Keratinocyte (primary cell): ENCODE data around the gene SLCO3A1. TPM values are rescaled to one million over a fixed set of nuclear protein-coding genes. Genes with fewer than 3 reads are reported as not detected.

Experiments used
- DNase-seq: peaks from one replicate; pipeline ENCODE4 v3.0.0-alpha.2; 2011; ENCODE audit warnings: low read depth, missing footprints, low spot score
- FAIRE-seq: peaks from 2 replicates; lab custom pipeline; 2011; peaks lifted over from hg19 to GRCh38; lab: Jason Lieb, UNC
- H2AFZ ChIP-seq: 2 replicates; pipeline ENCODE4 v1.6.0; 2012; ENCODE audit warnings: low read length, control low read depth, inconsistent platforms; ENCODE audit not compliant: control insufficient read depth
- H3K27ac ChIP-seq: 2 replicates; pipeline ENCODE4 v1.5.1; 2011; ENCODE audit warnings: low read length; ENCODE audit not compliant: control insufficient read depth, insufficient read depth
- H3K27me3 ChIP-seq: 3 replicates; pipeline ENCODE4 v1.6.0; 2011; ENCODE audit warnings: low read length; ENCODE audit not compliant: control insufficient read depth, insufficient read depth; ENCODE audit errors: extremely low read depth
- H3K36me3 ChIP-seq, 2 experiments: 2 replicates in 1 of 2; 3 replicates in 1 of 2; pipeline ENCODE4 v1.5.1; 2011; ENCODE audit warnings: low read length in 2 of 2, mild to moderate bottlenecking in 1 of 2; ENCODE audit not compliant: control insufficient read depth in 2 of 2, insufficient read depth in 2 of 2; ENCODE audit errors: extremely low read depth in 1 of 2
- H3K4me1 ChIP-seq: 3 replicates; pipeline ENCODE4 v1.5.1; 2011; ENCODE audit warnings: low read length; ENCODE audit not compliant: control insufficient read depth, insufficient read depth; ENCODE audit errors: extremely low read depth
- H3K4me2 ChIP-seq: 3 replicates; pipeline ENCODE4 v1.6.0; 2011; ENCODE audit warnings: low read depth, low read length; ENCODE audit not compliant: control insufficient read depth, insufficient read depth; ENCODE audit errors: extremely low read depth
- H3K4me3 ChIP-seq, 3 experiments: fragments of 200-600 bp in 1 of 3; sonication (generic) in 1 of 3; 2 replicates in 2 of 3; 3 replicates in 1 of 3; pipeline ENCODE4 v1.5.1; 2011 to 2016; ENCODE audit warnings: low read length in 3 of 3, mild to moderate bottlenecking in 3 of 3, control low read depth in 2 of 3, inconsistent platforms in 1 of 3, low read depth in 1 of 3, mixed read lengths in 1 of 3, mixed run types in 1 of 3, moderate library complexity in 1 of 3; ENCODE audit not compliant: control insufficient read depth in 2 of 3, insufficient read depth in 2 of 3; ENCODE audit errors: extremely low read depth in 1 of 3
- H3K79me2 ChIP-seq: 2 replicates; pipeline ENCODE4 v1.6.0; 2012; ENCODE audit warnings: low read length; ENCODE audit not compliant: control insufficient read depth, insufficient read depth
- H3K9ac ChIP-seq: 3 replicates; pipeline ENCODE4 v1.6.0; 2011; ENCODE audit warnings: low read length; ENCODE audit not compliant: control insufficient read depth, insufficient read depth; ENCODE audit errors: extremely low read depth
- H3K9me1 ChIP-seq: 3 replicates; pipeline ENCODE4 v1.6.0; 2011; ENCODE audit warnings: low read length; ENCODE audit not compliant: control insufficient read depth, insufficient read depth; ENCODE audit errors: extremely low read depth
- H3K9me3 ChIP-seq: 2 replicates; pipeline ENCODE4 v1.5.1; 2012; ENCODE audit warnings: low read depth, low read length; ENCODE audit not compliant: control insufficient read depth
- H4K20me1 ChIP-seq: 3 replicates; pipeline ENCODE4 v1.6.0; 2011; ENCODE audit warnings: low read length; ENCODE audit not compliant: control insufficient read depth, insufficient read depth; ENCODE audit errors: extremely low read depth
- EZH2 ChIP-seq: IDR thresholded peaks from one replicate; pipeline ENCODE4 v1.6.1; 2012; ENCODE audit warnings: inconsistent platforms, mild to moderate bottlenecking, low read length, moderate library complexity
- dilution Hi-C: fragments of 300-500 bp; cut with MboI; formaldehyde crosslinking; loops from one replicate; pipeline ENCODE4 v1.7.0; 2020; ENCODE audit warnings: low sequenced_read_pairs; ENCODE audit not compliant: extremely low pct_ligation_motif_present
- polyA plus RNA-seq, 5 experiments: library from polyadenylated mRNA; depleted of rRNA in 3 of 5; stranded (reverse) in 3 of 5; stranded (forward) in 1 of 5; unstranded in 1 of 5; fragments of >200 nt; gene quantifications; 1 replicate in 1 of 5; 2 replicates in 3 of 5; 3 replicates in 1 of 5; pipeline versions ENCODE4 v1.2.1 to v1.2.3, GENCODE V29; 2011 to 2012; ENCODE audit warnings: missing spikeins in 2 of 5, low read depth in 1 of 5, low replicate concordance in 1 of 5
- TF ChIP-seq, protein P1 (sequence below), 3 experiments: IDR thresholded peaks in 1 of 3; conservative IDR thresholded peaks in 1 of 3; optimal IDR thresholded peaks in 1 of 3; 2 replicates in 2 of 3; 3 replicates in 1 of 3; pipeline versions ENCODE3 to v1.5.1; 2011; ENCODE audit warnings: low read length in 3 of 3, mild to moderate bottlenecking in 3 of 3, moderate library complexity in 2 of 3, control low read depth in 1 of 3, inconsistent platforms in 1 of 3; ENCODE audit not compliant: insufficient read depth in 2 of 3; ENCODE audit errors: extremely low read depth in 1 of 3

Gene SLCO3A1
- polyA plus RNA-seq, 1 donor (not counting 4 experiments of a cell fraction or from before 2014, with no cell fraction given) = 21.3 TPM

DNA sequence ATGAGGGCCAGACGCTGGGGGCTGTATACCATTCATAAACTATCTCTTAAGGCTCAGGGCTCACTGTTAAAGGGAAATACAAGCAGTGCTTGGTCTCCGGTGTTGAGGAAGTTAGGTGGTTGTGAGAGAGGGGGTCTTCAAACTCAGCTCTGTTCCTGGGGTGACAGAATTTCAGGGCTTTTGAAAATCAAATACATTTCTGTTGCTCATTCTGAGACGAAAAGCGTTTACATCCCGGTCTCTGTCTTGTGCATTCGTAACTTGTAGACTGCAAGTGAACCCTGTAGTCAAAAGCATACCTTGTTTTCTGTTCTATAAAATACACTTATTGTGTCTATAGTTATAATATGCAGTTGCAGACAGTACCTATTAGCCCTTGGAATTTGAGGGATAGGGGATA is 1.7 kb downstream of the SLCO3A1 start:
- peaks cover 34% of the 10 kb centered on the region for H3K4me1 ChIP-seq
- FAIRE-seq (no peak), DNase-seq (no peak)
- peak overlapping the region; percentile 79 for H3K4me2 ChIP-seq
- H3K4me3 ChIP-seq = peak overlapping the region; percentile 64 to 88 (median 66)
- no peak overlapping the region for H2AFZ ChIP-seq
- peak overlapping the region; percentile 82 for H3K9ac ChIP-seq
- H3K27me3 ChIP-seq = no peaks in the 10 kb centered on the region
- no peaks in the 10 kb centered on the region for H3K9me1 ChIP-seq
- no peaks in the 10 kb centered on the region for H3K9me3 ChIP-seq
- no peaks in the 10 kb centered on the region for H3K36me3 ChIP-seq
- dilution Hi-C loops = no loop called here
- H4K20me1 ChIP-seq = no peaks in the 10 kb centered on the region
- peaks cover 40% of the 10 kb centered on the region for H3K79me2 ChIP-seq
- TF ChIP-seq, protein P1, sequence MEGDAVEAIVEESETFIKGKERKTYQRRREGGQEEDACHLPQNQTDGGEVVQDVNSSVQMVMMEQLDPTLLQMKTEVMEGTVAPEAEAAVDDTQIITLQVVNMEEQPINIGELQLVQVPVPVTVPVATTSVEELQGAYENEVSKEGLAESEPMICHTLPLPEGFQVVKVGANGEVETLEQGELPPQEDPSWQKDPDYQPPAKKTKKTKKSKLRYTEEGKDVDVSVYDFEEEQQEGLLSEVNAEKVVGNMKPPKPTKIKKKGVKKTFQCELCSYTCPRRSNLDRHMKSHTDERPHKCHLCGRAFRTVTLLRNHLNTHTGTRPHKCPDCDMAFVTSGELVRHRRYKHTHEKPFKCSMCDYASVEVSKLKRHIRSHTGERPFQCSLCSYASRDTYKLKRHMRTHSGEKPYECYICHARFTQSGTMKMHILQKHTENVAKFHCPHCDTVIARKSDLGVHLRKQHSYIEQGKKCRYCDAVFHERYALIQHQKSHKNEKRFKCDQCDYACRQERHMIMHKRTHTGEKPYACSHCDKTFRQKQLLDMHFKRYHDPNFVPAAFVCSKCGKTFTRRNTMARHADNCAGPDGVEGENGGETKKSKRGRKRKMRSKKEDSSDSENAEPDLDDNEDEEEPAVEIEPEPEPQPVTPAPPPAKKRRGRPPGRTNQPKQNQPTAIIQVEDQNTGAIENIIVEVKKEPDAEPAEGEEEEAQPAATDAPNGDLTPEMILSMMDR (optimal IDR thresholded peaks at IDR 0.05 in 1 of 3, IDR thresholded peaks at IDR 0.05 in 1 of 3, conservative IDR thresholded peaks at IDR 0.05 in 1 of 3; ENCODE audit: extremely low read depth in 1 of 3, insufficient read depth in 2 of 3, low read length in 3 of 3) = no peak
- no peak for TF ChIP-seq EZH2
- peak overlapping the region; percentile 80 for H3K27ac ChIP-seq

DNA sequence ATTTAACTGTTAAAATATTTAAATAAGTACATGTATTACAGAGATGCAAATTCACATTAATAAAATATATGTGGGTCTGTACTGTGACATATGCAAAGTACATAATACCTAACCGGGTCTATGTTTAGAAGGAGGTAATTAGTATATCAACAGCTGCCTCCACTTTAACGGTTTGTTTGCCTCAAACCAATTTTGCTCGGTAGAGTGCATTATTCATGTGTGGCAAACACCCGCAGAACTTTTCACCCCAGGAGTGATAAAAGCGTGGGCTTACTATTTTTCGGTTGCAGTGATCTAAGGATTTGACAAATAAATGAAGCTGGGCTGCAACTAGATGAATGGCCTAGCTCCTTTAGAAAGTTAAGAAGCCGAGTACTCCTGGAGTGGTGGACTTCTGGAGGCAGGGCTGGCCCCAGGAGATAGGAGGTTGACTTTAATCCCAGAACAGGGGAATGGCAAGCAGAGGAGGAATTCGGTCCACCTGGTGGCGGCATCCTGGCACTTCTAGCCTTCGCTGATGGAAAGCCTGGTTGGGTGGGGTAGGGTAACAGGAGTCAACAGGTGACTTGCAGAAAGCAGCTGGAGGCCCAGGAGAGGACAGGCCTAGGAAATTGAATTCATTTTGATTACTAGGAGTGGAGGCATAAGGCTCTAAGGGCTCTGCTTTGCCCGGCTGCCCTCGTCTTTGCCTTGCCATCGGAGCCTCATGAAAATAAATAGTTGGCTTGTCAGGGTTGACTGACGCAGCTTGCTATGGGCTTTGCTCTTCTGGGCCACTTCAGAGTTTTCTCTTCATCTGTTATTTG is 2.4 kb downstream of the SLCO3A1 start:
- H3K9ac ChIP-seq = peak overlapping the region; percentile 29
- peak overlapping the region; percentile 80 for H3K27ac ChIP-seq
- H3K4me3 ChIP-seq = peak overlapping the region in 2 of 3 experiments; percentile 21 to 88

More for the DNA sequence above, 2.4 kb downstream of the SLCO3A1 start:
- FAIRE-seq = peak; percentile 93
- Histone ChIP-seq H3K9me1 (no peaks in the 10 kb centered on the region), H3K9me3 (no peaks in the 10 kb centered on the region), H3K4me1 (peaks cover 34% of the 10 kb centered on the region), H3K36me3 (peaks cover 0 to 1% of the 10 kb centered on the region in 2 experiments), H4K20me1 (no peaks in the 10 kb centered on the region), H3K4me2 (peak overlapping the region; percentile 79), H2AFZ (no peak overlapping the region), H3K27me3 (no peaks in the 10 kb centered on the region), H3K79me2 (peaks cover 46% of the 10 kb centered on the region)
- no peak for DNase-seq
- dilution Hi-C loops = no loop called here
- TF ChIP-seq, protein P1 (optimal IDR thresholded peaks at IDR 0.05 in 1 of 3, IDR thresholded peaks at IDR 0.05 in 1 of 3, conservative IDR thresholded peaks at IDR 0.05 in 1 of 3; ENCODE audit: extremely low read depth in 1 of 3, insufficient read depth in 2 of 3, low read length in 3 of 3) = peak; percentile 75 to 88 (median 85)
- no peak for TF ChIP-seq EZH2
